GM13976 (cell line): ENCODE data around the gene ELAC2.
"Not testable (repeated sequence)": the region's sequence is repeated elsewhere in the genome, so short reads cannot be mapped to it uniquely, and the experiment has no call there.

Experiments
- DNase-seq: peaks from one replicate; pipeline ENCODE4 v3.0.0; 2012; ENCODE audit warnings: low spot score
- CTCF ChIP-seq: IDR thresholded peaks from 2 replicates; pipeline ENCODE4 v1.5.1; 2012; ENCODE audit warnings: borderline replicate concordance, mild to moderate bottlenecking; ENCODE audit not compliant: insufficient read depth; ENCODE audit errors: extremely low read depth, missing control alignments, control extremely low read depth
- in situ Hi-C: fragments of 300-500 bp; cut with MboI; formaldehyde crosslinking; loops from one replicate; pipeline ENCODE4 v1.12.0; 2022; ENCODE audit warnings: low sequenced_read_pairs, mixed read lengths, inconsistent platforms; ENCODE audit not compliant: unreplicated experiment

Gene ELAC2

DNA sequence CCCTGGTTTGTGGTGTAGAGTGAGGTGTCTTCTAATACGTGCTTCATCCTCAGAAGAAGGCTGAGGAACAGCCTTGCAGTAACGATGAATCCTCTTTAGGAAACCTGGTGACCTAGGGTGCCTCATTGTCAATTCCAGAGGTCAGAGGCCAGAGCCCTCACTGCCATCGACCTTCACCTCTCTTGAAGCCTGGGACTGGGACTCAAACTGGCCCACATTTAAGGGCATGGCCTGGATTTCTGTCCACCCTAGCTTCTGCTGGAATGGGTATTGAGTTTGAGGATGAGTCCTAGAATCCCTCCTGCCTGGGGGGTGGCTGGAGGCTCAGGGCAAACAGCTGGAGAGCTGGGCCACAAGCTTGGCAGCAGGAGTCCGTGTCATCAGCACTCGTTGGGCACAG, 38.6 kb downstream of the ELAC2 start:
- DNase-seq, result no peak
- no peak for TF ChIP-seq CTCF
- in situ Hi-C loops, result no loop called here

DNA sequence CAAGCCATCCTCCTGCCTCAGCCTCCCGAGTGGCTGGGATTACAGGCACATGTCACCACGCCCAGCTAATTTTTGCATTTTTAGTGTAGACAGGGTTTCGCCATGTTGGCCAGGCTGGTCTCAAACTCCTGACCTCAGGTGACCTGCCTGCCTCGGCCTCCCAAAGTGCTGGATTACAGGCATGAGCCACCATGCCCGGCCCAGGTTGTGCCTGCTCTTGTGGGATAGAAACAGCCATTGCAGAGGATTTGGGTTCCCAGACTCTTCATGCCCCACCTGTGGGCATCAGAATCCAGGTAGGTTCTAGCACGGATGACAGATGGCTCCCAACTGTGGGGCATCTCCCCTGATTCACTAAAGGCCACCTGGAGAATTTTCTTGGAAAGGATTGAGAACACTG, 39.0 kb downstream of the ELAC2 start:
- in situ Hi-C loops, DNase-seq: not testable (repeated sequence)

DNA sequence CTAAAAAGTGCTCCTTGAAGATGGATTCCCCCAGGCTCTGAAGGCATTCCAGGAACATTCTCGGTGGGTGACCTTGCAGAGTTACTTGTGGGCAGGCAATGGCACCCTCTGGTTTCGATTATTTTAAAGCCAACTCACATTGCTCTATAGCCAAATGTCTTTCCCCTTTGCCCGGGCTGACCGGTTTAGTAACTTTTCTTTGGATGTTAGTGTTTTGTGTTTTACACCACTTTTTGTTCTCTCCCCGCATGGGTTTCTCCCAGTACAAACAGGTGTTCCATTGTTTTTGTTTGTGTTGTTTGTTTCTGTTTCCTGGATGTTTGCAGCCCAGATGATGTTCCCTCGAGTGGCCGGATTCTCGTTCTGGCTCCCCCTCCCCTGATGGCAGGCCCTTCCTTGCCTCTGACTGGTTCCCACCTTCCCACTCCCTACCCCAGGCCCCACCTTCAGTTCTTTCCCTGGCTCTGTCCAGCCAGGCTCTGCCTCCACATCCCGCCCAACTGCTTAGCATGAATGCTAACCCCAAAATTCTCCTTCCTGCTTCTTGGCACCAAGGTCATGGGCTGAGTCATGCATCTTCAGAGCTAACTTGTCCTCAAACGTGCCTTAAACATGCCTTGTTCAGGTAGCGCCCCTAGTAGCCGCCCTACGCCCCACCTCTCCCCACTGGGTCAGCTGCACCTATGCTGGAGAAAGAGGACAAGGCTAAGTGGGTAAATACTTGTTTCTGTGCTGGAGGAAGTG, 40.6 kb downstream of the ELAC2 start:
- no peak for DNase-seq
- TF ChIP-seq CTCF, result no peak
- in situ Hi-C loops, result no loop called here

DNA sequence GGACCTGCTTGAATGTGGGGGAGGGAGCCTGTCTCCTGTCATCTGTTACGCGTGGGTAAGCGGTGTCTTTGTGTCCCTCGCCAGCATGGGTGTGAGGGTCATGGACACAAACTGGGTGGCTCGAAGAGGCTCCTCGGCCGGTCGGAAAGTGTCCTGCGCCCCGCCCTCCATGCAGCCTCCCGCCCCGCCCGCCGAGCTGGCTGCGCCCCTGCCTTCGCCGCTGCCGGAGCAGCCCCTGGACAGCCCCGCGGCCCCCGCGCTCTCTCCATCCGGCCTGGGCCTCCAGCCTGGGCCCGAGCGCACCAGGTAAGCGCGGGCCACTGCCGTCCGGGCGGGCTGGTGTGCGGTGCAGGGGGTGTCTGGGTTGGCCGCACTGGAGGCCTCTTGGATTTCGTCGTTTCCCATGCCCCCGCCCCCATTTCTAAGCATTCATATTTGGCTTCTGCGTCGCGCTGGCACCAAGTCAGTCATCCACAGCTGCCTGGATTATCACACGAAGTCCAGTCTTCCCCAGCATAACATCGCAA, 43.8 kb downstream of the ELAC2 start:
- in situ Hi-C loops, result no loop called here
- peak; percentile 49 for DNase-seq
- no peak for TF ChIP-seq CTCF

- no peak for DNase-seq
- in situ Hi-C loops, result no loop called here
Measured at GRCh38 chr17:12973496-12974004, 44.3 kb downstream of the ELAC2 start.

GRCh38 chr17:12967962-12968361, 49.9 kb downstream of the ELAC2 start:
- TF ChIP-seq CTCF, result no peak
- no peak for DNase-seq
- in situ Hi-C loops, result no loop called here

More at GRCh38 chr17:12973496-12974004, 44.3 kb downstream of the ELAC2 start:
- TF ChIP-seq CTCF, result no peak

DNA sequence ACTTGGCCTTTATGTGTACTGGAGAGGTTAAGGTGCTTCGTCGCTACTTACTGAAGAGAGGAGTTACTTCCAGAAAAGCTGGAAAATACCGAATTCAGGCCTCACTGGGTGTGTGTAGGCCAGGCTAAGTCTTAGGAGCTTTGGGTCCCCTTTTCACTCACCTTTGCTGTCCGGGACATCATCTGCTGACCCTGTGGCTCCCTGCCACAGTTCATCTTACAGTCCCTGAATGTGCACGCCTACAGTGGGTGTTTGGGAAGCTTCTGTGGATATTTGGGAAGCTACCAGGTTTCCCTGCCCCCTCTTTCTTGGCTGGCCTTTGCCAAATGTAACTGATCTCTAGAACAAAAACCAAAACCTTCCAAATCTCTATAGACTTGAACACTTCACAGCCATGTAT, 51.4 kb downstream of the ELAC2 start:
- TF ChIP-seq CTCF, result no peak
- DNase-seq, result no peak
- in situ Hi-C loops, result no loop called here
